HUES64 (cell line): Measurements from ENCODE around the gene ATP2A2.

Experiments
- H3K27ac ChIP-seq: 2 replicates; pipeline ENCODE4 v1.7.0; 2013; ENCODE audit warnings: low read depth, low read length, inconsistent platforms
- H3K27me3 ChIP-seq: 2 replicates; pipeline ENCODE4 v1.6.1; 2013; ENCODE audit warnings: mild to moderate bottlenecking, low read length; ENCODE audit not compliant: insufficient read depth
- H3K36me3 ChIP-seq: 2 replicates; pipeline ENCODE4 v1.6.1; 2013; ENCODE audit warnings: mild to moderate bottlenecking, low read length; ENCODE audit not compliant: insufficient read depth
- H3K4me1 ChIP-seq: 2 replicates; pipeline ENCODE4 v1.6.1; 2013; ENCODE audit warnings: mild to moderate bottlenecking, low read length, moderate library complexity; ENCODE audit not compliant: insufficient read depth
- H3K4me3 ChIP-seq: 2 replicates; pipeline ENCODE4 v1.5.1; 2013; ENCODE audit warnings: mild to moderate bottlenecking, low read length, moderate library complexity
- H3K9ac ChIP-seq: 2 replicates; pipeline ENCODE4 v1.6.1; 2013; ENCODE audit warnings: mild to moderate bottlenecking, low read depth, low read length
- H3K9me3 ChIP-seq: 2 replicates; pipeline ENCODE4 v1.6.1; 2013; ENCODE audit warnings: low read depth, low read length; ENCODE audit not compliant: insufficient read depth
- WGBS: fragments of 150-250, 120-280 bp; methylation state at CpG from one replicate; pipeline ENCODE4 v1.1.7; 2013; ENCODE audit warnings: missing lambda C conversion rate; 5-methylcytosine and 5-hydroxymethylcytosine counted together

ATP2A2 gene

GRCh38 chr12:110262442-110263388 is 18.3 kb upstream of the ATP2A2 start:
- no peak overlapping the region for H3K27ac ChIP-seq
- H3K4me3 ChIP-seq, result no peak overlapping the region
- H3K9ac ChIP-seq, result no peak overlapping the region
- H3K36me3 ChIP-seq, result no peaks in the 10 kb centered on the region
- 93% methylated on average over 17 of the region's 17 CpGs for WGBS
- no peaks in the 10 kb centered on the region for H3K27me3 ChIP-seq
- H3K4me1 ChIP-seq, result peaks cover 12% of the 10 kb centered on the region; the same call in 1 of the 2 replicates
- no peaks in the 10 kb centered on the region for H3K9me3 ChIP-seq

- Histone ChIP-seq H3K4me1 (peaks cover 33% of the 10 kb centered on the region), H3K36me3 (no peaks in the 10 kb centered on the region), H3K4me3 (no peak overlapping the region), H3K27ac (no peak overlapping the region), H3K9ac (no peak overlapping the region), H3K27me3 (no peaks in the 10 kb centered on the region), H3K9me3 (no peaks in the 10 kb centered on the region)
- WGBS, result 92% methylated on average over 5 of the region's 5 CpGs
Measured at GRCh38 chr12:110266381-110266960, 14.6 kb upstream of the ATP2A2 start.

GRCh38 chr12:110266980-110267620 is 13.9 kb upstream of the ATP2A2 start:
- peak overlapping the region; percentile 41 for H3K9ac ChIP-seq
- H3K4me3 ChIP-seq, result no peak overlapping the region
- H3K36me3 ChIP-seq, result no peaks in the 10 kb centered on the region
- WGBS, result 67% methylated on average over 9 of the region's 9 CpGs
- no peaks in the 10 kb centered on the region for H3K27me3 ChIP-seq
- peaks cover 33% of the 10 kb centered on the region for H3K4me1 ChIP-seq
- peak overlapping the region; percentile 38; the same call in 1 of the 2 replicates for H3K27ac ChIP-seq
- H3K9me3 ChIP-seq, result no peaks in the 10 kb centered on the region

DNA sequence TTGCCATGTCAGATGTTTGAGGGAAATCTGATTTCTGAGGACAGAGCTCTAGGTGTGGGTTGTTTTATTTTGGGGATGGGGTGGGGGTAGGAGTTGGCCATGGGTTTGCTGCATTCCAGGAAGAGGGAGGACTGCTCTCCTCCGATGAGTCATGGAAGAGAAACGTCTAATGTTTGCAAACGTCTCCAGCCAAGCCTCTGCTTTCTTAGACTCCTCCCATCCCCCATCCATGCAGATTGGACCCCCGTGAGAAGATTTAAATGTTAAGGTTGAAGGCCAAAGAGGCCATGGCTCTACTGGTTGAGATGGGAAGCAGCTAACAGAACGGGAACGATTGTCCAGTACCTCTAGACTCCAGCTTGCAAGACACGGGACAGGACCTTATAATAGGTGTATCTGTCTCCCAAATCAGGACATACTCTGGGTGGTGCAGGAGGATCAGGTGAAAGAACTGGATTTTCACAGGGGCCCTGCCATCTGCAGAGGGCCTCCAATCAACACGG is 11.4 kb upstream of the ATP2A2 start:
- H3K36me3 ChIP-seq, result no peaks in the 10 kb centered on the region
- WGBS, result 47% methylated on average over 6 of the region's 8 CpGs
- H3K4me1 ChIP-seq, result peaks cover 37% of the 10 kb centered on the region
- H3K4me3 ChIP-seq, result peak overlapping the region; percentile 10; the same call in 1 of the 2 replicates
- peak overlapping the region; percentile 54 for H3K9ac ChIP-seq
- no peaks in the 10 kb centered on the region for H3K9me3 ChIP-seq
- H3K27ac ChIP-seq, result peak overlapping the region; percentile 54
- H3K27me3 ChIP-seq, result no peaks in the 10 kb centered on the region

DNA sequence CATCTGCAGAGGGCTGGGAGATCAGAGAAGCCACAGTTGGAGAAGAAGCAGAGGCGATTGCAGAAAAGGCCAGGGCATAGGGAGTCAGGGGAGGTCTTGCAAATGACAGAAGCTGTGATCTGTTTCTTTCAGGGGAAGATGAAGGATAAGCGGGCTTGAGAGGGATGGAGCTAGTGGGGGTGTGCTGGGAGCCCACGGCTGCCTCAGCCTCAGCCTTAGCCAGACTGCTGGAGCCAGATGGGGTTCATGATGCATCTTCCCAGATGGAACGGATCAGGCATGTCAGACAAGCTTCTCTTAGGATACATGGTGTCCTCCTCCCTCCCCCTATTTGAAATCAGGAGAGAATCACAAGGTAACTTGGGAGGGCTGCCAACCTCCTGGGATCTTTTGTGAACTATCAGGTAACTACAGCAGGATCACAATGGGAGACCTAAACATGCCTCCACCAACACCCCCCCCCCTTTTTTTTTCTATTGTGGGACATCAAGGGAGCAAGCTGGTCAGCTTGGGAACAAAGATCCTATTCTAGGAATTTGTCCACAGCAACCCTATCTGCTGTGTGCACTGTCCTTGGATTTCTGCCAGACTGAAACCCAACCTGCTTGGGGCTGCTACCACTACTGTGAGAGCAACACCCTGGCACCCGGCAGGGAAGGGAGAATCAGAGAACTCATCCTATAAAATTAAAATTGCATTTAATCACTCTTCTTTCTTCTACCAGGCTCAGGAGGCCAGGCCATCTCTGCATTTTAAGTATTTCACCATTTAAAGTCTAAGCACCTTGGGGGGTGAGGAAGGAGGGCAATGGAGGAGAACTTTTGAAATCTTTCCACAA is 10.7 kb upstream of the ATP2A2 start:
- WGBS, result 69% methylated on average over 5 of the region's 5 CpGs
- peak overlapping the region; percentile 10; the same call in 1 of the 2 replicates for H3K4me3 ChIP-seq
- no peaks in the 10 kb centered on the region for H3K27me3 ChIP-seq
- peaks cover 37% of the 10 kb centered on the region for H3K4me1 ChIP-seq
- no peaks in the 10 kb centered on the region for H3K9me3 ChIP-seq
- H3K27ac ChIP-seq, result peak overlapping the region; percentile 47
- peak overlapping the region; percentile 1; the same call in 1 of the 2 replicates for H3K9ac ChIP-seq
- no peaks in the 10 kb centered on the region for H3K36me3 ChIP-seq

DNA sequence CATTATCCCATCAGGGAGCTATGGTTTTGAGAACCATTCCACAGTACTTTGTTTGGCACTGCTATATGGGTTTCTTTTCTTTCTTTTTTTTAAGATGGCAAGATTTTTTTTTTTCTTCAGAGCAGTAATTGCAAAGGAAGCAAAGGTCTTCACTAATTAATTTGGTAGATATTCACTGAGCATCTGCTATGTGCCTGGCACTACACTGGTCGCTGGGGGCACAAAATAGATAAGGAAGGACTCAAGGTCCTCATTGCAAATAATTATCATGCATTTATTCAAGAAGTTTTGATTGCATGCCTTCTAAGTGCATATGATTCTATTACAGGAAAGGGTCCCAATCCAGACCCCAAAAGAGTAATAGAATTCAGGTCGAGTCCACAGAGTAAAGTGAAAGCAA is 10.0 kb upstream of the ATP2A2 start:
- Histone ChIP-seq H3K4me3 (no peak overlapping the region), H3K4me1 (peaks cover 37% of the 10 kb centered on the region), H3K9ac (no peak overlapping the region), H3K27ac (no peak overlapping the region), H3K9me3 (no peaks in the 10 kb centered on the region), H3K27me3 (no peaks in the 10 kb centered on the region), H3K36me3 (no peaks in the 10 kb centered on the region)
- 89% methylated on average over 2 of the region's 2 CpGs for WGBS

GRCh38 chr12:110277530-110278254 is 3.4 kb upstream of the ATP2A2 start:
- Histone ChIP-seq H3K4me1 (peaks cover 15% of the 10 kb centered on the region), H3K27me3 (no peaks in the 10 kb centered on the region), H3K9ac (no peak overlapping the region), H3K9me3 (no peaks in the 10 kb centered on the region), H3K36me3 (peaks cover 4% of the 10 kb centered on the region), H3K27ac (no peak overlapping the region), H3K4me3 (no peak overlapping the region)
- 93% methylated on average over 2 of the region's 2 CpGs for WGBS

DNA sequence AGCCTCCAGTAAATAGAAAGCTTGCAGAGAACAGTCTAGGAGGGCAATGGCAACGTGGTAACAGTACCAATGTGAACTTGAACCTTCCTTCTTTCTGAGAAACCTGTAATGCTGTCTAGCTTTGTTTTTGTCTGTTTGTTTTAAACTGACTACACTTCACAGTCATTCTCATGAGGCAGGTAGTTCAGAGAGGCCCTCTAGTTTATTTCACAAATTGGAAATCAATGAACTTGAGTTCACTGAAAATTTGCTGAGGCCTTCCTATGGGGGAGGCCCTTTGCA is 2.9 kb upstream of the ATP2A2 start:
- H3K4me1 ChIP-seq, result peaks cover 20% of the 10 kb centered on the region
- no peak overlapping the region for H3K27ac ChIP-seq
- no peaks in the 10 kb centered on the region for H3K27me3 ChIP-seq
- no peak overlapping the region for H3K4me3 ChIP-seq
- H3K36me3 ChIP-seq, result peaks cover 9% of the 10 kb centered on the region
- WGBS, result 85% methylated on average over 1 of the region's 1 CpG
- no peaks in the 10 kb centered on the region for H3K9me3 ChIP-seq
- no peak overlapping the region for H3K9ac ChIP-seq

- Histone ChIP-seq H3K27me3 (no peaks in the 10 kb centered on the region), H3K27ac (peak overlapping the region; percentile 98; the same call in 1 of the 2 replicates), H3K4me3 (peak overlapping the region; percentile 86), H3K9ac (peak overlapping the region; percentile 100), H3K9me3 (no peaks in the 10 kb centered on the region), H3K36me3 (peaks cover 25% of the 10 kb centered on the region), H3K4me1 (peaks cover 32% of the 10 kb centered on the region)
- WGBS, result 49% methylated on average over 12 of the region's 14 CpGs
Measured at GRCh38 chr12:110279566-110280375, 1.3 kb upstream of the ATP2A2 start.
